Stimulated activated naive CD8-positive, alpha-beta T cell treated with anti-CD3 and anti-CD28 coated beads, Interleukin-15, Interleukin-2, amounts not matched to agents 100 ng/mL and 50 ng/mL, for 24 hours (primary cell): ENCODE measurements around the gene CCL22.
A peak's percentile ranks its signal among the peaks of the same experiment; 100 is the strongest.

Experiments
- H3K27ac Mint-ChIP-seq: one replicate; pipeline ENCODE4 v1.8.0; 2021; ENCODE audit warnings: mild to moderate bottlenecking, mixed read lengths
- H3K27me3 Mint-ChIP-seq: one replicate; pipeline ENCODE4 v1.8.0; 2021; ENCODE audit warnings: mixed read lengths
- H3K36me3 Mint-ChIP-seq: one replicate; pipeline ENCODE4 v1.8.0; 2021; ENCODE audit warnings: low read depth, mixed read lengths
- H3K4me1 Mint-ChIP-seq: one replicate; pipeline ENCODE4 v1.8.0; 2021; ENCODE audit warnings: low read depth, mixed read lengths
- H3K4me3 Mint-ChIP-seq: one replicate; pipeline ENCODE4 v1.8.0; 2021; ENCODE audit warnings: mild to moderate bottlenecking, mixed read lengths
- H3K9me3 Mint-ChIP-seq: one replicate; pipeline ENCODE4 v1.8.0; 2021; ENCODE audit warnings: mixed read lengths

CCL22 gene, protein sequence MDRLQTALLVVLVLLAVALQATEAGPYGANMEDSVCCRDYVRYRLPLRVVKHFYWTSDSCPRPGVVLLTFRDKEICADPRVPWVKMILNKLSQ

DNA sequence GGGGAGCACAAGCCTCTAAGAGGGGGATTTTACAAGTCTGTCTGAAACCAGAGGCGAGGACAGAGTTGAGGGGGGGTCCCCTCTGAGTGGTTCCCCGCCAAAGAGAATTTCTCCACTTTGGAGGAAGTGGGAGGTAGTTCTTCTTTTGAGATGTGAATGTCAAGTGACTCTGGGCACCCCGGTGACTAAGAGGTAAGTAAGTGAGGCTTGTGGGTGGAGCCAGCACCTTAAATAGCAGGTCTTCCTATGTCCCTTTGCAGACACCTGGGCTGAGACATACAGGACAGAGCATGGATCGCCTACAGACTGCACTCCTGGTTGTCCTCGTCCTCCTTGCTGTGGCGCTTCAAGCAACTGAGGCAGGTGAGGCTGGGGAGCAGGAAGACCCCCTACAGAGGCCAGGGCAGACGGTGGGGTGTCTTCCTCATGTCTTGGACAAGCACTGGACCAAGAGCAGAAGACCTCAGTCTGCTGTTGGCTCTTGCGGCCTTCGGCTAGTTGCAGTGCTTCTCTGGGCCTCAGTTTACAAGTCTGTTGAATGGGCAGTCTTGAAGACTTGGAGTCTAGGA lies at the start of gene CCL22:
TSS of gene CCL22 (plus strand) at position 257 of the 569 bp plus-strand sequence. CDS start at position 291, 34 bp downstream.
- Mint-ChIP-seq H3K4me1 (peaks cover 19% of the 10 kb centered on the region), H3K36me3 (no peaks in the 10 kb centered on the region), H3K27ac (peak within 1 kb of the TSS; percentile 91), H3K9me3 (no peaks in the 10 kb centered on the region), H3K27me3 (no peaks in the 10 kb centered on the region), H3K4me3 (peak within 1 kb of the TSS; percentile 74)

DNA sequence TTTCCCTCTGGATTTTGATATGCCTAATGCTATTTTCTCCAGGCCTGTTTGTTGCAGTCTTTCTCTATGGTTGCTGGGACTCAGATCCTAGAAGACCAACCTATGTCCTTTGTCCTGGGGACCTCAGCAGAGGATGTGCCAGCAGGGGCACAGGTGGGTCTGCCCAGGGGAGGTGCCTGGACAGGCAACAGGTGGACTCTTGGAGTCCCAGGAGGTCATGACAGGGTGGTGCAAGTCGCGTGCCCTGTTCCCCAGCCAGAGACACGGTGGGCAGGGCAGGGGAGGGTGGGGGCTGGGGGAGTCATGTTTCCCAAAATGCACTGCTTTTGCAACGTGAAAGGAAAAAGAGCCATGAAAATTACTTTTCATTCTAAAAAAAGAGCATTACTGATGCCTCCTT lies 47.8 kb upstream of the CCL22 start:
- Mint-ChIP-seq H3K4me3 (no peak overlapping the region), H3K27me3 (peaks cover 5% of the 10 kb centered on the region), H3K4me1 (peaks cover 21% of the 10 kb centered on the region), H3K36me3 (no peaks in the 10 kb centered on the region), H3K27ac (no peak overlapping the region), H3K9me3 (no peaks in the 10 kb centered on the region)

DNA sequence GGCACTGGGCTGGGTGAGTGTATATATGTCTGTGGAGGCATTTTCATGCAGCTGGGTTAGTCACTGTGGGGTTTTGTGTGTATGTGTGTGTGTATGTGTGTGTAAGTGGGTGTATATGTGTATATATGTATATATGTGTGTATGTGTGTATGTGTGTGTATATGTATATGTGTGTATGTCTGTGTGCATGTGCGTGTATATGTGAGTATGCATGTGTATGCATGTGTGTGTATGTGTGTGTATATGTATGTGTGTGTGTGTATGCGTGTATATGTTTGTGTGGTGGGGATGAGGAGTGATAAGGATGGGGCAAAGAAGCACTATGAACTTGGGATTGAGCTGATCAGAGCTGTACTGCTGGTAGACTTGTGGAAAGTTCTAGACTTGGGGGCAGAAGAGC lies 45.1 kb upstream of the CCL22 start:
- Mint-ChIP-seq H3K27ac (no peak overlapping the region), H3K4me3 (no peak overlapping the region), H3K4me1 (peaks cover 21% of the 10 kb centered on the region), H3K36me3 (no peaks in the 10 kb centered on the region), H3K9me3 (no peaks in the 10 kb centered on the region), H3K27me3 (no peaks in the 10 kb centered on the region)

DNA sequence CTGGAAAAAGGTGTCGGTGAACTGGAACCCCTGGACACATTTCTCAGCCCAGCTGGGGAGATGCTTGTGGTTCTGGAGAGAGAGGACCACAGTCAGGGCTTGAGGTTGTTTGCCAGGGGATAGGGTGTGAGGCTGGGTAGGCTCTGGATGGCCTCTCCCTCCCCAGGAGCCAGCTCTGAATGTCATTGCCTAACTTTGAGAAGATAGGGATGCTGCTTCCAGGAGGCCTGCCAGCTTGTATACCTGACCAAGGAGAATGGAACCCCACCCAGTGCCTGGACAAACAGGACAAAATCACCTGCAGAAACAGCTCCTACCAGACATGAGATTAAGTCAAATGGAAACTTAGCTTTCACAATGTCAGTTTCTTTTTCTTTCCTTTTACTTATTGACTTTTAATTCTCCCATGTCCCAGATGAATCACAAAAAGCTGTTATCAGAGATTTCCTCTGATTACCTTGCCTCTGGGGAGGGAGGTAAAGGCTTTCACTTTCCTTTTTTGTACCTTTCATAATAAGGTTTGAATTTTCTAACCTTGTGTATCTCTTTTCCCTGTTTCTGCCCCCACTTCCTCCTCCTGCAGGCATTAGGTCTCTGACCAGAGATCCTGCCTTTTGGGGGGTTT lies 44.3 kb upstream of the CCL22 start:
- H3K4me3 Mint-ChIP-seq, result no peak overlapping the region
- peaks cover 21% of the 10 kb centered on the region for H3K4me1 Mint-ChIP-seq
- H3K36me3 Mint-ChIP-seq, result no peaks in the 10 kb centered on the region
- H3K27me3 Mint-ChIP-seq, result no peaks in the 10 kb centered on the region
- H3K27ac Mint-ChIP-seq, result peak overlapping the region; percentile 43
- H3K9me3 Mint-ChIP-seq, result no peaks in the 10 kb centered on the region

DNA sequence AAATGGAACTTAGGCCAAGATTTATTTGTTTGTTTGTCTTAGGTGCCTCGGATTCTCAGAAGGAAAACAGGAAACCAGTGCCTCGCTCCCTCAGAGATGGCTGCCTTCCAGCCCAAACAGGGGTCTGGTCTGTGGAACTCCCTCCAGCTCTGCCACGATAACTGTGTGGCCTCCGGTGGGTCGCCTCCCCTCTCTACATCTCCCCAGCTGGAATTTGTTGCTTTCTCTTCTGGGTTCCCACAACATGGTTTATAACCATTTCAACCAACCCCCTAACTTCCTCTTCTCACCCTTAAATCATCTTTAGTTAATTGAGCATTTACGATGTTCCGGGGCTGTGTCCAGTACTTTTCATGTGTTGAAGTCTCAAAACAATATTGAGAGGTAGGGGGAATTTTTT lies 43.2 kb upstream of the CCL22 start:
- Mint-ChIP-seq H3K27ac (no peak overlapping the region), H3K4me3 (no peak overlapping the region), H3K9me3 (no peaks in the 10 kb centered on the region), H3K36me3 (no peaks in the 10 kb centered on the region), H3K4me1 (peaks cover 21% of the 10 kb centered on the region), H3K27me3 (no peaks in the 10 kb centered on the region)

DNA sequence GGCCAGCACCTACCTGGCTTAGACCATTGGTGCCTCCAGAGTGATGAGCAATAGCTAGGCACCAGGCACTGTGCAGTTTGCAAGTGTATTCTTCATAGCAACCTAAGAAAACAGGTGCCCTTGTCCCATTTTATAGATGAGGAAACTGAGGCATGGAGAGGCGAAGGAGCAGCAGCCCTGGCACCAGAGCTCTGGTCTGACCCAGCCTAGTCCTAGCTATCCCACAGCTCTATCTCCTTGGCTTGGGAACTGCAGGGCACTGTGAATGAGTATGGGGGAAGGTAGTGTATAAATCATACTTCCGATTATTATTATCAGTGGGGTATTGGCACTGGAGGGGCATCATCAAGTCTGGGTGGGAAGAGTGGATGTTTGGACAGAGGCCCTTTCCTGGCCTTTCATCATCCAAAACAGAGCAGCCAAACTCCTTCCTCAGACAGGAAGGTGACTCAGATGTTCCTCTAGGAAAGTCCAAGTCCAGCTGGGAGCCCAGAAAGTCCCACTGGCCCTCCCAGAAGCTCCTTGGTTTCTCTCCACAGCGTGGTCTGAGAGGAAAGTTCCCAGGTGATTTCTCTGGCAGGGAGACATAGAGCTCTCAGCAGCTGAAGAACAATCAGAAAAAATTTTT lies 42.1 kb upstream of the CCL22 start:
- Mint-ChIP-seq H3K27me3 (no peaks in the 10 kb centered on the region), H3K4me3 (no peak overlapping the region), H3K27ac (no peak overlapping the region), H3K9me3 (no peaks in the 10 kb centered on the region), H3K36me3 (no peaks in the 10 kb centered on the region), H3K4me1 (peaks cover 21% of the 10 kb centered on the region)

DNA sequence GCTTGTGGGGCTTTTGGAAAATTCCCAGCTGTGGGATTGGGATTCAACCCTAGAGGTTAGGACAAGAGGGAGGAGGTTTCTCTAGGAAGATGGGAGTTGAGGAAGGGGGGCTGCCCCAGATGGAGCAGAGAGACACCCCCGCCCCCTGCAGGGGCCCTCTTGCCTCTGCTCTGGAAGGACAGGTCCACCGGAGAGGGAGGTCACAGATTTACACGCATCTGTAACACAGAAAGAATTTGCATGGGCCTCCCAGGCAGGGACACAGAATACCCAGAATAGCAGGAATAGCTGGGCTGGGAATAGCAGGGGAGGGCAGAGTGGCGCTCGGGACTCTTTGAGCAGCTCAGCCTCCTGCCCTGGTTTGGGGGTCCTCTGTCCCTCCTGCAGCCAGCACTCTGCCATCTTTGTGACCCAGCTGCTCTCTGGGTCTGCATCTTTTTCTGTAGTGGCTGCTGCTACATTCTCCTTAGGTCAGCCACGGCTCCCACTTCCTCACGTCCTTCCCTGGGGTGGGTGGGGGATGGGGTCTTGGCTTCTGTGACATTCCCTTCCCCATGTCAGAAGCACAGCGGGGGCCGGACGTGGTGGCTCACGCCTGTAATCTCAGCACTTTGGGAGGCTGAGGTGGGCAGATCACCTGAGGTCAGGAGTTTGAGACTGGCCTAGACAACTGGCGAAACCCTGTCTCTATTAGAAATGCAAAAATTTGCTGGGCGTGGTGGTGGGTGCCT lies 40.2 kb upstream of the CCL22 start:
- Mint-ChIP-seq H3K27me3 (no peaks in the 10 kb centered on the region), H3K36me3 (no peaks in the 10 kb centered on the region), H3K9me3 (no peaks in the 10 kb centered on the region), H3K4me3 (no peak overlapping the region), H3K27ac (no peak overlapping the region), H3K4me1 (peaks cover 20% of the 10 kb centered on the region)

DNA sequence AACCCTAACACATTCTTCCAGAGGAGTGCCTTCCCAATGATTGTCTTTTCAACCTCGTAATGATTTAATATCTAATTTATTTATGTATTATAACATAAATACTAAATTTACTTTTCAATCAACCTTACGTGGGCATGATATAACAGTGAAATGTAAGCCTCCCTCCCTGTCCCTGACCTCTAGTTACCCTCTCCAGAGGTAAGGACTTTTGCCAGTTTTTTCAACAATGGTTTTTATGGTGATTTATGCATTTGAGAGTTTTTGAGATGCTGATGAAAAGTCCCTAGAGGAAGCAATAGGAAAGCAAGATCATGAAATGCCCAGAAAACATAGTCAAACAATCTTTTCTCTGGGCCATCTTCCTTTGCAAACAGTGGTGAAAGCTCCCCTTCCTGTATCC lies 38.9 kb upstream of the CCL22 start:
- Mint-ChIP-seq H3K27me3 (no peaks in the 10 kb centered on the region), H3K36me3 (no peaks in the 10 kb centered on the region), H3K27ac (no peak overlapping the region), H3K4me1 (peaks cover 12% of the 10 kb centered on the region), H3K9me3 (no peaks in the 10 kb centered on the region), H3K4me3 (no peak overlapping the region)

DNA sequence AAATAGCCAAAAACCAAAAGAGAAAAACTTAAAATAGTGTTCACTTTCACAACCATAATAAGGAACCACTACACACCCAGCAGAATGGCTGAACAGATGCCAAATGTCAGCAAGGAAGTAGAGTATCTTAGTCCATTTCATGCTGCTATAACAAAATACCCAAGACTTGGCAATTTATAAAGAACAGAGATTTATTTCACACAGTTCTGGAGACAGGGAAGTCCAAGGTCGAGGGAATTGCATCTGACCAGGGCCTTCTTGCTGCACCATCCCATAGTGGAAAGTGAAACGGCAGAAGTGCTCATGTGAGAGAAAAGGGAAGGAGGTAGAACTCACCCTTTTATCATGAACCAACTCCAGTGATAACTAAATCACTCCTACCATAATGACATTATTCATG lies 33.8 kb upstream of the CCL22 start:
- Mint-ChIP-seq H3K9me3 (peaks cover 4% of the 10 kb centered on the region), H3K36me3 (no peaks in the 10 kb centered on the region), H3K4me1 (peaks cover 7% of the 10 kb centered on the region), H3K27me3 (no peaks in the 10 kb centered on the region), H3K27ac (no peak overlapping the region), H3K4me3 (no peak overlapping the region)

DNA sequence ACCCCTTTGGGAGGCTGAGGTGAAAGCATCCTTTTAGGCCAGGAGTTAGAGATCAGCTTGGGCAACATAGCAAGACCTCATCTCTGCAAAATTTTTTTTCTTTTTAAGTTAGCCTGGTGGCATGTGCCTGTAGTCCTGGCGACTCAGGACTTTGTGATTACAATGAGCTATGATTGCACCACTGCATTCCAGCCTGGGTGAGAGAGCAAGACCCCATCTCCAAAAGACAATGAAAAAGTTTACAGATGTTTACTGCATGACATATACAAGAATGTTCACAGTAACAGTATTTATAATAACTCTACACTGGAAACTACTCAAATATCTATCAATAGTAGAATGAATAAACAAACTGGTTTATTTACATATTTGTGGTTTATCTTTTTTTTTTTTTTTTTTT lies 33.1 kb upstream of the CCL22 start:
- H3K27ac Mint-ChIP-seq, result no peak overlapping the region
- H3K36me3 Mint-ChIP-seq, result no peaks in the 10 kb centered on the region
- no peak overlapping the region for H3K4me3 Mint-ChIP-seq
- H3K4me1 Mint-ChIP-seq, result peaks cover 7% of the 10 kb centered on the region
- peaks cover 3% of the 10 kb centered on the region for H3K27me3 Mint-ChIP-seq
- peaks cover 4% of the 10 kb centered on the region for H3K9me3 Mint-ChIP-seq

DNA sequence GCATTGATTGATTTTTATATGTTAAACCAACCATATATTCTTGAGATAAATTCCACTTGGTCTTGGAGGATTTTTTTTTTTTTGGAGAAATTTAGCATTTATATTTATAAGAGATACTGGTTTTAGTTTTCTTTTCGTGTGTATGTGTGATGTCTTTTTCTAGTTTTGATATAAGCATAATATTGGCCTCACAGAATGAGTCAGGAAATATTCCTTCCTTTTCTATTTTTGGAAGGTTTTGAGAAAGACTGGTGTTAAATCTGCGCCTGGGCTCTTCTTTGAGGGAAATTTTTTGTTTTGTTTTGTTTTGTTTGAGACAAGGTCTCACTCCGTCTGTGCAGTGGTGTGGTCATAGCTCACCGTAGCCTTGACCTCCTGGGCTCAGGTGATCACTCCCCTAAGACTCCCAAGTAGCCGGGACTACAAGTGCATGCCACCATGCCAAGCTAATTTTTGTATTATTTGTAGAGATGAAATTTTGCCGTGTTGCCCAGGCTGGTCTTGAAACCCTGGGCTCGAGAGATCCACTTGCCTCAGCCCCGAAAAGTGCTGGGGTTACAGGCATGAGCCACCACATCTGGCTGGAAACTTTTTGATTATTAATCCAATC lies 28.8 kb upstream of the CCL22 start:
- Mint-ChIP-seq H3K9me3 (peaks cover 4% of the 10 kb centered on the region), H3K36me3 (no peaks in the 10 kb centered on the region), H3K27me3 (peaks cover 14% of the 10 kb centered on the region), H3K4me3 (no peak overlapping the region), H3K4me1 (peaks cover 2% of the 10 kb centered on the region), H3K27ac (peak overlapping the region; percentile 37)

DNA sequence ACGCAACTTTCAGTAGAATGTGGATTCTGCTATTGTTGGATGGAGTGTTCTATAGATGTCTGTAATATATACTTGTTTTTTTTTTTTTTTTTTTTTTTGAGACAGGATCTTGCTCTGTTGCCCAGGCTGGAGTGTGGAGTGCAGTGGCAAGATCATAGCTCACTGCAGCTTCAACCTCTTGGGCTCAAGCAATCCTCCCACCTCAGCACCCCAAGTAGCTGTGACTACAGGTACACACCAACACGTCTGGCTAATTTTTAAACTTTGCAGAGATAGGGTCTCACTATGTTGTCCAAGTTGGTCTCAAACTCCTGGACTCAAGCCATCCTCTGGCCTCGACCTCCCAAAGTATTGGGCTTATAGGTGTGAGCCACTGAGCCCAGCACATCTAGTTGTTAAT lies 27.2 kb upstream of the CCL22 start:
- Mint-ChIP-seq H3K4me1 (no peaks in the 10 kb centered on the region), H3K36me3 (no peaks in the 10 kb centered on the region), H3K27me3 (peaks cover 21% of the 10 kb centered on the region), H3K4me3 (no peak overlapping the region), H3K27ac (no peak overlapping the region), H3K9me3 (peaks cover under 1% of the 10 kb centered on the region)

DNA sequence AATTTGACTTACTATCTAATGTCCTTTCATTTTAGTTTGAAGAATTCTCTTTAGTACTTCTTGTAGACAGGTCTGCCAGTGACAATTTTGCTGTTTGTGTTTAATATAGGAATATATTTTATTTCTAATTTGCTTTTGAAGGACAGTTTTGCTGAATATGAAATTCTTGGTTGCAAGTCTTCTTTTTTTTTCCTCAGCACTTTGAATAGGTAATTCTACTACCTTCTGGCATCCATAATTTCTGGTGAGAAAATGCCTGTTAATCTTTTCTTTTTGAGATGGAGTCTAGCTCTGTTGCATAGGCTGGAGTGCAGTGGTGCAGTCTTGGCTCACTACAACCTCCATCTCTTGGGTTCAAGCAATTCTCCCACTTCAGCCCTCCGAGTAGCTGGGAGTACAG lies 25.2 kb upstream of the CCL22 start:
- H3K27me3 Mint-ChIP-seq, result peaks cover 25% of the 10 kb centered on the region
- H3K4me3 Mint-ChIP-seq, result no peak overlapping the region
- no peaks in the 10 kb centered on the region for H3K9me3 Mint-ChIP-seq
- H3K36me3 Mint-ChIP-seq, result no peaks in the 10 kb centered on the region
- no peak overlapping the region for H3K27ac Mint-ChIP-seq
- H3K4me1 Mint-ChIP-seq, result peaks cover under 1% of the 10 kb centered on the region

DNA sequence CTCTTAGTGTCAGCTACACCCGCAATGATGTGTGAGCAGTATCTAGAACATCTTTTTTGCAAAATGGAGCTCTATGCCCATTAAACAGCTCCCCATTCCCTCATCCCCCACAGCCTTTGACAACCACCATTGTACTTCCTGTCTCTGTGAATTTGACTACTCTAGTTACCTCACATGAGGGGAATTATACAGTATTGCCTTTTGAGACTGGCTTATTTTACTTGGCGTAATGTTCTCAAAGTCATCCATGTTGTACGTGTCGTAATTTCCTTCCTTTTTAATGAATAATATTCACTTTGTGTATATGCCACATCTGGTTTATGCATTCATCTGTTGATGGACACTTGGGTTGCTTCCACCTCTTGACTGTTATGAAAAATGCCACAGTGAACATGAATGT lies 23.2 kb upstream of the CCL22 start:
- no peaks in the 10 kb centered on the region for H3K9me3 Mint-ChIP-seq

DNA sequence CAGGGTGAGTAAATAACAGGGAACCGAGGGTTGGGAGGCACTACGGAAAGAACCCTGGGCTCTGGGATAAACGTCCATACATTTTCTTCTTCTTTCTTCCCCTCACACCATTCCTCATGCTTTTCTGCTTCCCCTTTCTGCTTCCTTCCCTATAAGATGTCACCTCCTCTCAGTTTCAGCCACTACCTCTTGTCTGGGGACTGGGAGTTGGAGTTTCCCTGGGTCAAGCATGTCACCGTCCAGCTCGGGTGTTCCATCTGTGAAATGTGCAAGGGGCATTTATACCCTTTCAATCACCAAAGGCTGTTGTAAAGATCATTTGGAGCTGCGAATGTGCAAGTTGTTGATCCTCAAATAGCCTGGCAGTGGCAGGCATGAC lies 17.5 kb upstream of the CCL22 start:
- peaks cover 36% of the 10 kb centered on the region for H3K27me3 Mint-ChIP-seq
- no peak overlapping the region for H3K4me3 Mint-ChIP-seq
- no peaks in the 10 kb centered on the region for H3K9me3 Mint-ChIP-seq
- no peaks in the 10 kb centered on the region for H3K36me3 Mint-ChIP-seq
- peak overlapping the region; percentile 46 for H3K27ac Mint-ChIP-seq
- H3K4me1 Mint-ChIP-seq, result peaks cover 56% of the 10 kb centered on the region

More for the DNA sequence above, 23.2 kb upstream of the CCL22 start:
- Mint-ChIP-seq H3K4me3 (no peak overlapping the region), H3K4me1 (peaks cover 18% of the 10 kb centered on the region), H3K27ac (no peak overlapping the region), H3K27me3 (peaks cover 28% of the 10 kb centered on the region), H3K36me3 (no peaks in the 10 kb centered on the region)
